ENCODE measurements around the gene LKAAEAR1. TPM values are rescaled to one million over a fixed set of nuclear protein-coding genes. Genes with fewer than 3 reads are reported as not detected.

LKAAEAR1 gene
- total RNA-seq, 2 donors from 2014 or later: not detected

DNA sequence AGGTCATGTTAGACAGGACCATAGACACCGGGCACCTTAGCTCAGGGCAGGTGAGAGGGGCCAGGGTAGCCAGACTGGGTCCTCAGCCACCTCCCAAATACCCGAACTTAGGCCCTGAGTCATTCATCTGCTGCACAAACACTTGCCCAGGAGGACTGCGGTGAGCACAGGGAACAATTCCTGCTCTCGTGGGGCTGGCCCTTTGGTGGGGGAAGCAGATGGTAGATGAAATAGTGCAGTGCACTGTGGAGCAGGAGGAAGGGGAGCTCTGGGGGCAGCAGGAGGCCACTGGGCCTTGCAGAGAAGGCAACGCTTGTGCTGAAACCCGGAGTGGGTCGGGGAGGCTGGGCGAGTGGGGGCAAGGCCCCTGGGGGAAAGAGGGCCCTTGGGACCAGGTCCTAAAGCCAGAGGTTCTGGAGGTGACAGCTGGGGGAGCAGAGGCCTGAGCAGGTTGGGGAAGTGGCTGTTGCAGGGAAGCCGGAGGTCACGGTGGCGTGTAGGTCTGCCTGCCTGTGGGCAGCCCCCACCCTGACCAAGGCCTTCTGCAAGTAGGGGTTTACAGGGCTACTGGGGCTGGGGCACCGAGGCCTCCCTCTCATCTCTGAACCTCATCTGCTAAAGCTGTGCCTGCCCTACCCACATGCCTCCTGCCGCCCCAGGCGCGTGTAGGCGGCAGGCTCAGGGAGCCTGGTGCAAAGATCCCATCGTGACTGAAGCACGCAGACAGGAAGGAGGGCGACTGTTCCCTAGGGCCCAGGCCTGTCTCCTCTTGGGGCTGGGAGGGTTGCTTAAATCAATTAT lies 27.8 kb upstream of the LKAAEAR1 start:
- Histone ChIP-seq H3K27me3 (no peaks in the 10 kb centered on the region), H3K27ac (no peak overlapping the region), H3K9me3 (no peaks in the 10 kb centered on the region), H3K36me3 (no peaks in the 10 kb centered on the region), H3K9ac (ENCODE audit: low read depth in 2 of 2, low read length in 2 of 2) (no peak overlapping the region), H3K4me1 (no peaks in the 10 kb centered on the region), H3K4me3 (no peak overlapping the region)
- intact Hi-C loops (cut with DNase I): no loop called here
- DNase-seq: no peak
- TF ChIP-seq, protein P1, sequence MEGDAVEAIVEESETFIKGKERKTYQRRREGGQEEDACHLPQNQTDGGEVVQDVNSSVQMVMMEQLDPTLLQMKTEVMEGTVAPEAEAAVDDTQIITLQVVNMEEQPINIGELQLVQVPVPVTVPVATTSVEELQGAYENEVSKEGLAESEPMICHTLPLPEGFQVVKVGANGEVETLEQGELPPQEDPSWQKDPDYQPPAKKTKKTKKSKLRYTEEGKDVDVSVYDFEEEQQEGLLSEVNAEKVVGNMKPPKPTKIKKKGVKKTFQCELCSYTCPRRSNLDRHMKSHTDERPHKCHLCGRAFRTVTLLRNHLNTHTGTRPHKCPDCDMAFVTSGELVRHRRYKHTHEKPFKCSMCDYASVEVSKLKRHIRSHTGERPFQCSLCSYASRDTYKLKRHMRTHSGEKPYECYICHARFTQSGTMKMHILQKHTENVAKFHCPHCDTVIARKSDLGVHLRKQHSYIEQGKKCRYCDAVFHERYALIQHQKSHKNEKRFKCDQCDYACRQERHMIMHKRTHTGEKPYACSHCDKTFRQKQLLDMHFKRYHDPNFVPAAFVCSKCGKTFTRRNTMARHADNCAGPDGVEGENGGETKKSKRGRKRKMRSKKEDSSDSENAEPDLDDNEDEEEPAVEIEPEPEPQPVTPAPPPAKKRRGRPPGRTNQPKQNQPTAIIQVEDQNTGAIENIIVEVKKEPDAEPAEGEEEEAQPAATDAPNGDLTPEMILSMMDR (IDR thresholded peaks at IDR 0.05): no peak

DNA sequence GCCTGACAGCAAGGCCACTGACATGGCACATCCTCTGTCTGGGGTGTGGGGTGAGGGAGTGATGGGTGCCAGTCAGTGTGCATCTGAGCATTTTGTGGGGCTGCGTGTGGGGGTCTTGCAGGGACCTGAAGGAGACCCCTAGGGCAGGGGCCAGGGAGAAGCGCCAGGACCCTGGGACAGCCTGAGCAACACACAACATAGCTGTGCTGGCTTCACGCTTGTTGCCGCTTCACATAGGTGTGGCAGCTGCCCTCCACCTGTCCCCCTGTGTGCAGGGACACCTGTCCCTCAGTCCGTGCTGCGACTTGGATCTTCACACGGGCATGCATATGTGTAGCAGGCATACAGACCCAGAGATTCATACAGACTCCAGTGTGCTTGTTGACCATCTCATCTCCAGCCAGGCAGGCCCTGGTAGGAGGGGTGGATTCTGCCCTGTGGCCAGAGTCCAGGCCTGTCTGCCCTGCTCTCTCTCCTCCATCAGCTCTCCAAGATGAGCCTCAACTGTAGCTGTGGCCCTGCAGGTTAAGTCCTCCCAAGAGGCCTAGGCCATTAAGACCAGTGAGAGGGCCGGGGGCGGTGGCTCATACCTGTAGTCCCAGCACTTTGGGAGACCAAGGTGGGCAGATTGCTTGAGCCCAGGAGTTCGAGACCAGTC lies 26.3 kb upstream of the LKAAEAR1 start:
- DNase-seq: no peak
- no peak overlapping the region for H3K9ac ChIP-seq (ENCODE audit: low read depth in 2 of 2, low read length in 2 of 2)
- TF ChIP-seq, protein P1 (IDR thresholded peaks at IDR 0.05): no peak
- H3K4me3 ChIP-seq: no peak overlapping the region
- H3K36me3 ChIP-seq: no peaks in the 10 kb centered on the region
- no peaks in the 10 kb centered on the region for H3K27me3 ChIP-seq
- H3K27ac ChIP-seq: no peak overlapping the region
- no peaks in the 10 kb centered on the region for H3K9me3 ChIP-seq
- intact Hi-C loops (cut with DNase I): no loop called here
- H3K4me1 ChIP-seq: no peaks in the 10 kb centered on the region

DNA sequence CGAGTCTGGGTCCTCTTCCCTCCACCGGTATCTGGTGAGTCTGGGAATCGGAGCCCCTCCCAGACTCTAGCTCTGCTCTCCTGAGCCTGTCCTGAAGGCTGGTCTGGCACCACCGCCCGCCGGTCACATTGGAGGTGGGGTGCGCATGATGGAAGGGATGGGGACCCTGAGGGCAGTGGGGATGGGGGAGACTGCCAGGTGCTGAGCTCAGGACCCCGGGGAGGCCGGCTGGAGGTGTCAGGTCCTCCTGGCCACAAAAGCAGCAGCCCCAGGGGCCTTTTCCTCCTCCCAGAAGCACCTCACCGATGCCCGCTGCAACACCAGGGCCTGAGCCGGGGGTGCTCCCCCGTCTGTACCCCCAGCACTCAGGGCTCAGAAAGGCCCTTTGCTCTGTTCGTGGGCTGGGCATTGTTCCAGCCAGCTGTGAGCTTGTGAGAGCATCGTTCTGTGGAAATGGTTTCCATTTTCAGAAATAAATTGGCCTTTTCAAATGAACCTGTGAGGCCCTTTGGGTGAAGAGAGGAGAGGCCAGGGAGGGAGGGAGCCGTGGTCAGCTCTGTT lies 25.7 kb upstream of the LKAAEAR1 start:
- H3K4me3 ChIP-seq: no peak overlapping the region
- no peak overlapping the region for H3K9ac ChIP-seq (ENCODE audit: low read depth in 2 of 2, low read length in 2 of 2)
- H3K27ac ChIP-seq: no peak overlapping the region
- TF ChIP-seq, protein P1 (IDR thresholded peaks at IDR 0.05): no peak
- intact Hi-C loops (cut with DNase I): no loop called here
- no peaks in the 10 kb centered on the region for H3K36me3 ChIP-seq
- no peaks in the 10 kb centered on the region for H3K9me3 ChIP-seq
- H3K4me1 ChIP-seq: no peaks in the 10 kb centered on the region
- H3K27me3 ChIP-seq: no peaks in the 10 kb centered on the region
- no peak for DNase-seq

DNA sequence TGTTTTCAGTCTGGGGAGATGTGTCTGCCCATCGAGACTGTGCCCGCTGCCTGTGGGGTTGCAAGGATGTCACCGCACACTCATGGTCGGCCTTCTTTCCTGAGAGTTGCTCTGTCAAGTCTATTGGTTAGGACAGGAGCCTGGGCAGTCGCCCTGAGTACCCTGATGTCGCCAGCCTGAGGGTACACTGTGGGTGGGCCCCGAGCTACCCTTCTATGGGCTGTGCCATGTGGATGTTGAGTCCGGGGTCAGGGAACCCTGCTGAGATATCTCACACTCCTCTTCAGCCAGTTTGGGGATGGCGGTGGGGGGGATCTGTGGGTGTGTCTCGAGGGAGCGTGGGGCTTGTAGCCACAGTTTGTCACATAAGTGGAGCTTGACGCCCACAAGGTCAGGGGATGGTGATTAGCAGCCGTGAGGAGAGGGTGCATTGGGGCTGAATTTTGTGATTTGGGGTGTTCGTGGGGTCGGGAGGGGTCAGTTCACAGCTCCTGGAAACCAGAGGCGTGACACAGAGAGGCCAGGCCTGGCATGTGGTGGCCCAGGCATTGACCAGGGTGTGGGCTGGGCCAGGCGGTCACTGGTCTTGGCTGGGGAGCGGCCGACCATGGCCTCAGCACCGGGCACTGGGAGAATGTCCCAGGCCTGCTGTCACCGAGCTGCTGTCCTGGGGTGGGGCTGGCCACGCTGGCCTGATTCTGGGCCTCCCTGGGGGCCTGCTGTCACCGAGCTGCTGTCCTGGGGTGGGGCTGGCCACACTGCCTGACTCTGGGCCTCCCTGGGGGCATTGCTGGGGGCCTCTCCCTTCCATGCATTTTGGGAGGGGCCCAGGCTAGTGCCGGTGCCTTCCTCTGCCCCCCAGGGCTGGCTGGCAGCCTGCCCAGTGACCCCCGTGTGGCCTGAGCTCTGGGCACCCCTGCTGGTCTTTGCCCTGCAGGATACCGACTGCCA lies 24.8 kb upstream of the LKAAEAR1 start:
- Histone ChIP-seq H3K4me3 (no peak overlapping the region), H3K36me3 (no peaks in the 10 kb centered on the region), H3K4me1 (no peaks in the 10 kb centered on the region), H3K9me3 (no peaks in the 10 kb centered on the region), H3K9ac (ENCODE audit: low read depth in 2 of 2, low read length in 2 of 2) (no peak overlapping the region), H3K27ac (no peak overlapping the region), H3K27me3 (no peaks in the 10 kb centered on the region)
- intact Hi-C loops (cut with DNase I): no loop called here
- no peak for DNase-seq
- TF ChIP-seq, protein P1 (IDR thresholded peaks at IDR 0.05): no peak

All from colonic mucosa (tissue), 4 donors.